Skin of body (tissue), 2 donors: Measurements from ENCODE around the gene FUT7. TPM values are rescaled to one million over a fixed set of nuclear protein-coding genes. Genes with fewer than 3 reads are reported as not detected.
A peak's percentile ranks its signal among the peaks of the same experiment; 100 is the strongest.

Experiments used
- DNase-seq: peaks from one replicate; lab custom pipeline; 2025; lab: John Stamatoyannopoulos, UW
- total RNA-seq: library from RNA; depleted of rRNA; stranded (reverse); fragments of >200 nt; gene quantifications from one replicate; pipeline ENCODE4 v1.2.3, GENCODE V29; 2014

Gene FUT7
- total RNA-seq, 1 donor from 2014 or later, result 0.39 TPM

GRCh38 chr9:137050570-137050969, 18.7 kb upstream of the FUT7 start:
- no peak for DNase-seq

DNA sequence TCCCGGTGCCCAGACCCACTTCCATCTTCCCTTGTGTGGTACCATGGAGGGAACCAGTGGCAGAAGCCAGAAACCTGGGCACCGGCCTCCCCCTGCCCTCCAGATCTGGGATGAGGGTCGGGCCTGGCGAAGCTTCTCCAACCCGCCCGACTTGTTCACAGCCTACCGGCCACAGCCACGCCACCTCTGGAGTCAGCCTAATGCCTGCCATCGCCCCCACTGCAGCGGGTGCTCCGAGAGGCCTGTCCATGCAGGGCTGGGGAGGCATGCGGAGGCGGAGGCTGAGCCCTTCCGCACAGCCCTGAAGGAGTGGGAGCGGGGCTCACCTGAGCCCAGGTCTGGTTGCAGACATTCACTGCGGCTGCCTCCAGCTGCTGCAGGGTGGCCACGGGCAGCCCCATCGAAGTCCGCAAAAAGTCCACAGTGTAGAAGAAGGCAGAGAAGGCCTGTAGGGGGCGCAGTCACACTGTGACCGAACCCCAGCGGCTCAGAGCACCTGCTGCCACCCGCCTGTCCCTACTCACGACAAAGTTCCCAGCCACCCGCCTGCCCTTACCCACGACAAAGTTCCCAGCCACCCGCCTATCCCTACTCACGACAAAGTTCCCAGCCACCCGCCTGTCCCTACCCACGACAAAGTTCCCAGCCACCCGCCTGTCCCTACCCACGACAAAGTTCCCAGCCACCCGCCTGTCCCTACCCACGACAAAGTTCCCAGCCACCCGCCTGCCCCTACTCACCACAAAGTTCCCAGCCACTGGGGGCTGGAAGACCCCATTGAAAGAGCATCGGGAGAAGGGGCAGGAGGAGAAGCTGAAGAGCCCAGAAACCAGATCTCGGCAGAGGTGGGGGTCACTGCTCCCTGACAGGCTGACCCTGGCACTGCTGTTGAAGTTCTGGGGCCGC, 17.9 kb upstream of the FUT7 start:
- no peak for DNase-seq

DNA sequence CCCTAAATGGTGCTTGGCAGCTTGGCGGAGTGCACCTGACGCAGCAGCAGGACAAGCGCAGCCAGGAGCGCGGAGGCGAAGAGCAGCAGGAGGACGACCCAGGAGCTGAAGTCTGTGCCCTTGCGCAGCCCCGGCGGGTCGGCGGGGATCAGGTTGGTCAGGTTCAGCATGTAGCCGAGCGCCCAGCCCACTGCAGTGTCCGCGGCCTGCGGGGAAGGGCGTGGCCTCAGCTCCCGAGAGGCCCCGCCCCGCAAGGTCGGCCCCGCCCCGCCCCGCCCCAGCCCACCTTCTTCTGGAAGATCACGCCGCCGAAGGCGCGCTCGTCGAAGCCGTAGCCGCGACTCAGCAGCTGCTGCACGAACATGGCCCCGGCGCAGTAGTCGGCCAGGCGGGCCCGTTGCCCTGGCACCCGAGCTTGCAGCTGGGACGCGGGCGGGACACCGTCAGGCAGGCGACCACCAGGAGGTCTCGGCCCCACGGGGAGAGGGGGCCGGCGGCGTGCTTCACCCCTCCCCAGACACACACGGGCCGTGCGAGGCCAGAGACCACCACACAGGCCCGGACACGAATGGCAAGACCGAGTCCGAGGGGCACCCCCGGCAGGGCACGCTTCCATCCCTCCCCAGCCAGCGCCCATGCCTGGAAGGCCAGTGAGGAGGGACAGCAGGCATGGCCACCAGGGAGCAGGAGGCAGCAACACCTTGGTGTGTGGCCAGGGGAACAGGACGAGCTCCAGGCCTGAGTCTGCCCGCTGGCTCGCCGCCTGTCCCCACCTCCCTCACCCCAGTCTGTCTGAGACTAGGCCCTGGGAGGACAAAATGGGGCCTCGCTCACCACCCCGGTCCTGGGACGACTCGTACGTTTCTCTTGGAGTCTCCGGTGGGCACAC, 17.0 kb upstream of the FUT7 start:
- DNase-seq, result no peak

- DNase-seq, result peak; percentile 38
Observed at GRCh38 chr9:137046088-137046787, 14.3 kb upstream of the FUT7 start, which contains the start of gene NPDC1. NPDC1 (minus strand) TSS chr9:137046177; CDS start chr9:137045989, 188 bp downstream.

GRCh38 chr9:137045294-137046087, 13.6 kb upstream of the FUT7 start:
- no peak for DNase-seq

DNA sequence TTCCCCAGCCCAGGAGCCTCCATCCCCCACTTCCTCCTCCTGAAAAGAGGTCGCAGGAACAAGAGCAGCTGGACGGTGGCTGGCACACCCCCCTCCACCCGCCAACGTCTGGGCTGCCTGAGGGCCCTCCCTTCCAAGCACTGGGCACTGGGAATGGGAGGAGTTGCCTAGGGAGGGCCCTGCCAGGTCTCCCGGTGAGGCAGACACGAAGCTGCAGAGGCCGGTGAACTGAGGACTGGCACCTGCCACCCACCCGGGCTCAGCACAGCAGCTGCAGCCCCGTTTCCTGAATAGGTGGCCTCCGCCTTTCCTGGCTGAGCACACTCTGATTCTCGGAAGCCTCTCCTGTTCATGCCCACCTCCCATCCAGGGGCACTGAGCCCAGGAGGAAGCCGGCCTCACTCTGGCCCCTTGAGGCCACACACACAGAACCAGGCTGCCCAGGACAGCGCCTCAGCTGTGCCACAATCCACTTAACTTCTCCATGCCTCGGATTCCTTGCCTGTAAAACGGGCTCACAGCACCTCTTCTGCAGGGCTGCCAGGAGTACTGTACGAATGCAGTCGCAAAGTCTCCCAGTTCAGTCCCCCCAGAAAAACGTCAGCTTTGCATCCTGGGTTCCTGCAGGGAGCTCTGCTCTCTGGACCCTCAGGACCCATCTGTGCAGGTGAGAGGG, 12.8 kb upstream of the FUT7 start:
- no peak for DNase-seq

- no peak for DNase-seq
Observed at GRCh38 chr9:137044037-137044436, 12.1 kb upstream of the FUT7 start.

DNA sequence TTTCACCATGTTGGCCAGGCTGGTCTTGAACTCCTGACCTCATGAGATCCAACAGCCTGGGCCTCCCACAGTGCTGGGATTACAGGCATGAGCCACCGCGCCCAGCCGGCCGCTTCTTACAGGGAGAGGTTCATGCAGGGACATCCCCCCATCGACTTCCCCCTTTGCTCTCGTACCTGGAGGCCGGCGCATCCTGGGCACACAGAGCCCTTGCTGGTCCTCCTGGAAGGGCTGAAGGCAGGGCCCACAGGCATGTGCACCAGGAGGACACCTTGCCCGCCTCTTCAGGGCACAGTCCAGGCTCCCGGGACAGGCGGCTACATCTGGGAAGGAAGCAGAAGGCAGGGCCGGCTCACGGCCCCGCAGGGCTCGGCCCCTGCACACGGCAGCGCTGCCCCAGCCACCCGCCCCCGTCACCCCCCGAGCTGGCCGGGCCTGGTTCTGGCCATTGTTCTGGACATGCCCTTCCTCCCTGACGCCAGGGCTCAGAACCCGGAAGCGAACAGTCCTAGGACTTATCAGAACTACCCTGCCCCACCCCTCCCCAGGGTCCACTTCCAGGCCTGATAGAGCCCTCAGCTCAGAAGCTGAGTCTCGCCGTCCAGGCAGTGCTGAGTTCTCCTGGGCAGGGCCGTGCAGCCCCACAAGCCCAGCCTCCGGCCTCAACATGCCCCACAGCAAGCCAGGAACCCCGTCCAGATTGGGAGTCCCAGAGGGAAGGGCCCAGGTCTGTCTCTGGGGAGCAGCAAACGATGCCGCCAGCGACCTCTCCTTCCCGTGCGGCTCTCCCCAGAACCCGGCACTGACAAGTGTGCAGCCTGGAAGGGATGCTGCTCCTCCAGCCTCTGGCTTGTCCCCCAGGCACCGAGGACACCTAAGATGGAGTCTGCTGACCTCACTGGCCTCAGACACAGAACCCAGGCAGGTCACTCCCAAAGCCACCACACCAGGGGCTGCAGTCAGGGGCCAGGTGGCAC, 11.2 kb upstream of the FUT7 start:
- DNase-seq, result no peak

DNA sequence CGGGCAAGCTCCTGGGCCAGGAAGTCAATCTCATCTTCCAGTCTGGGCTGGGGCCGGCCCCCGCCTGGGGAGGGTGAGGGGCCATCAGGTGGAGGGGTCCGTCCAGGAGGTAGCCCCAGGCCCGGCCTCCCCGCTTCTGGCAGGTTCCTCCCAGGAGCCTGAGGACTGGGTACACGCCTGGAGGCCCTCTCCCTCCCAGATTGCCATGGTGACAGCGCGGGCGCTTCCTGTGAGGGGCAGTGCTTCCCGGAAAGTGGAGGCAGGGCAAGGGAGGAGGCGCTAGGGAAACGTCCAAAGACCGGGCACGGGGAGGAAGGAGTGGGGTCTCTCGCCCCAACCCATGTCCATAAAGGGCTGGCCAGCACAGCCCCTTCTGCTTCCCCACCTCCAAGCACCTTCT, 9.2 kb upstream of the FUT7 start:
- DNase-seq, result no peak

DNA sequence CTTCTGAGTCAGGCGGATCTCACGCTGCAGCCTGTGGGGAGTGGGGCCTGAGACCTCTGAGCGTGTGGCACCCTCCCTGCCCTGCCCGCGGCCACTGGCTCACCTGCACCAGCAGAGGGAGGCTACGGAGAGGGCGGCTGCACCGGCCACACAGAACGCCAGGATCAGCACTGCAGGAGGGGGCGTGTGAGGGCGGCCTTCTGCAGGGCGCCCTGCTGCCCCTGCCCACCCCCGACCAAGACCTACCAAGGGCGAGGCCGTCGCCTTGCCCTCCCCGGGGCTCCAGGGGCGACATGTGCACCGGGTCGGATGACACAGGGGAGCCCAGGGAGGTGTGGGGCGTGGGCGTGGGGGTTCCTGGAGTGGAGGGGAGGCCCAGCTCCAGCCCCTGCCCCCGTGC, 8.7 kb upstream of the FUT7 start:
- DNase-seq, result no peak

- DNase-seq, result no peak
Observed at GRCh38 chr9:137039611-137040366, 7.9 kb upstream of the FUT7 start.

- DNase-seq, result no peak
Observed at GRCh38 chr9:137038916-137039315, 7.0 kb upstream of the FUT7 start.

DNA sequence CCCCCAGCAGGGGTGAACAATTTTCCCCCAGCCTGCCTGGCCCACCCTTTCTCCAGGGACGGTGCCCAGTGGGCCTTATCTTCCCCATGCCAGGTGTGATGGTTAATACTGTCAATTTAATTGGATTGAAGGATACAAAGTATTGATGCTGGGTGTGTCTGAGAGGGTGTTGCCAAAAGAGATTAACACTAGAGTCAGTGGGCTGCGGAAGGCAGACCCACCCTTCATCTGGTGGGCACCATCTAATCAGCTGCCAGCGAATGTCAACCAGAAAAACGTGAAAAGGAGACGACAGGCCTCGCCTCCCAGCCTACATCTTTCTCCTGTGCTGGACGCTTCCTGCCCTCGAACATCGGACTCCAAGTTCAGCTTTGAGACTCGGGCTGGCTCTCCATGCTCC, 5.6 kb upstream of the FUT7 start:
- DNase-seq, result no peak

DNA sequence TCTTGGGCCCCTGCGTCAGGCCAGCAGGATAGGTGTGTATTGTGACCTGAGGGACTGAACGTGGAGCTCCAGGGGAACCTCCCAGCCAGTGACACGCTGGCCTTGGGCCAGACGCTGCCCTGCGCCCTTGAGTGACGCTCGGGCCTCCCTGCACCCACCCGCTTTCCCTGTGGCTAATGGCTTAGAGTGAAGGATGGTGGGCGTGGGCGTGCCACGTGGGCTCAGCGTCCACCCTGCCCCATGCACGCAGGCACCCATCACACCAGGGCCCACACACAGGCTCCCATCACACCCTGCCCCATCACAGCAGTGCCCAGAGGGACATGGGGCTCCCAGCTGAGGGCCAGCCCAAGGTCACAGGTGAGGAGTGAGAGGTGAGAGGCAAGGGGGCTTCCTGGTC, 5.1 kb upstream of the FUT7 start:
- no peak for DNase-seq

GRCh38 chr9:137035937-137036336, 4.0 kb upstream of the FUT7 start:
- no peak for DNase-seq

GRCh38 chr9:137035507-137035834, 3.6 kb upstream of the FUT7 start:
- DNase-seq, result no peak

GRCh38 chr9:137034709-137035506, 3.0 kb upstream of the FUT7 start:
- DNase-seq, result peak; percentile 76
